ENCODE measurements around the gene TK2.

- TF ChIP-seq YY1 (IDR thresholded peaks at IDR 0.05) (no peak), CTCF (IDR thresholded peaks at IDR 0.05; ENCODE audit: low read depth, low read length, missing input control) (no peak), TAF1 (conservative IDR thresholded peaks at IDR 0.05) (no peak)
Observed at GRCh38 chr16:66471716-66472393, 78.1 kb downstream of the TK2 start.

All from liver (tissue), 3 donors.